H1 (cell line): ENCODE data around the gene DMRT1. TPM values are rescaled to one million over a fixed set of nuclear protein-coding genes. Genes with fewer than 3 reads are reported as not detected.

Experiments
- CTCF ChIA-PET: fragments of 300-600 bp; sonication (Branson Sonifier 250); formaldehyde crosslinking; loops from one replicate; lab custom pipeline; 2021; ENCODE audit not compliant: partially characterized antibody; lab: Charles Lee
- POLR2A ChIA-PET: fragments of 300-600 bp; sonication (Branson Sonifier 250); formaldehyde crosslinking; loops from one replicate; lab custom pipeline; 2021; ENCODE audit warnings: inconsistent platforms; ENCODE audit not compliant: partially characterized antibody; lab: Charles Lee
- DNase-seq, 2 experiments: peaks; one replicate each; pipeline versions ENCODE4 v3.0.0 to v3.0.0-alpha.2; 2010 to 2022; ENCODE audit warnings: low spot score in 2 of 2, low read depth in 1 of 2, mixed read lengths in 1 of 2
- FAIRE-seq: peaks from 2 replicates; lab custom pipeline; 2011; peaks lifted over from hg19 to GRCh38; lab: Jason Lieb, UNC
- H2AFZ ChIP-seq: 2 replicates; pipeline ENCODE4 v1.8.1; 2012; ENCODE audit warnings: low read length, inconsistent platforms
- H2AK5ac ChIP-seq: 2 replicates; pipeline ENCODE4 v1.6.1; 2013; ENCODE audit warnings: low read depth, low read length
- H2BK120ac ChIP-seq: replicated peaks from 2 replicates; pipeline ENCODE3; 2013; ENCODE audit warnings: low read depth, low read length, inconsistent platforms
- H2BK12ac ChIP-seq: 2 replicates; pipeline ENCODE4 v1.6.1; 2013; ENCODE audit warnings: low read depth, low read length
- H2BK15ac ChIP-seq: 2 replicates; pipeline ENCODE4 v1.6.1; 2013; ENCODE audit warnings: low read length
- H2BK20ac ChIP-seq: 2 replicates; pipeline ENCODE4 v1.6.1; 2013; ENCODE audit warnings: low read length
- H2BK5ac ChIP-seq: 2 replicates; pipeline ENCODE4 v1.6.1; 2013; ENCODE audit warnings: low read depth, low read length
- H3K14ac ChIP-seq: 2 replicates; pipeline ENCODE4 v1.6.1; 2013; ENCODE audit warnings: inconsistent platforms; ENCODE audit not compliant: insufficient read length
- H3K18ac ChIP-seq: 2 replicates; pipeline ENCODE4 v1.6.1; 2013; ENCODE audit warnings: low read length; ENCODE audit errors: extremely low read depth
- H3K23ac ChIP-seq: 2 replicates; pipeline ENCODE4 v1.6.1; 2013; ENCODE audit warnings: inconsistent platforms; ENCODE audit not compliant: insufficient read length
- H3K23me2 ChIP-seq: 2 replicates; pipeline ENCODE4 v1.6.1; 2013; ENCODE audit warnings: low read depth, low read length
- H3K27ac ChIP-seq: 2 replicates; pipeline ENCODE4 v1.6.1; 2011; ENCODE audit warnings: low read depth, low read length, inconsistent platforms
- H3K27me3 ChIP-seq, 4 experiments: replicated peaks in 1 of 4; 1 replicate in 1 of 4; 2 replicates in 3 of 4; pipeline versions ENCODE4 v1.6.1 to v1.8.1; 2011 to 2013; ENCODE audit warnings: low read length in 3 of 4, mild to moderate bottlenecking in 3 of 4, inconsistent platforms in 2 of 4, mixed read lengths in 2 of 4, moderate library complexity in 1 of 4; ENCODE audit not compliant: control insufficient read depth in 3 of 4, insufficient read depth in 3 of 4; ENCODE audit errors: extremely low read depth in 1 of 4
- H3K36me3 ChIP-seq, 4 experiments: 2 replicates each; pipeline versions ENCODE4 v1.6.1 to v1.8.1; 2011 to 2013; ENCODE audit warnings: mild to moderate bottlenecking in 4 of 4, low read length in 3 of 4, moderate library complexity in 2 of 4, control low read depth in 1 of 4, inconsistent platforms in 1 of 4; ENCODE audit not compliant: insufficient read depth in 4 of 4, control insufficient read depth in 2 of 4
- H3K4ac ChIP-seq: replicated peaks from 2 replicates; pipeline ENCODE3; 2013; ENCODE audit warnings: low read length, low read depth, mixed read lengths, inconsistent platforms; ENCODE audit not compliant: insufficient read length
- H3K4me1 ChIP-seq, 4 experiments: replicated peaks in 1 of 4; 1 replicate in 1 of 4; 2 replicates in 3 of 4; pipeline versions ENCODE4 v1.6.1 to v1.8.1; 2011 to 2013; ENCODE audit warnings: low read length in 3 of 4, inconsistent platforms in 2 of 4, mixed read lengths in 1 of 4; ENCODE audit not compliant: insufficient read depth in 4 of 4, control insufficient read depth in 3 of 4
- H3K4me2 ChIP-seq, 2 experiments: 2 replicates each; pipeline versions ENCODE4 v1.6.1 to v1.8.1; 2011 to 2013; ENCODE audit warnings: low read depth in 2 of 2, low read length in 2 of 2, control low read depth in 1 of 2, inconsistent platforms in 1 of 2, mild to moderate bottlenecking in 1 of 2; ENCODE audit not compliant: insufficient read depth in 1 of 2
- H3K4me3 ChIP-seq, 4 experiments: fragments of 200-600, 300-600 bp in 1 of 4; sonication (generic), shearing (Covaris generic), sonication (Bioruptor Twin) in 1 of 4; 2 replicates each; pipeline versions ENCODE4 v1.5.1 to v1.8.1; 2011 to 2016; ENCODE audit warnings: low read length in 4 of 4, low read depth in 3 of 4, control low read depth in 2 of 4, inconsistent platforms in 2 of 4, mild to moderate bottlenecking in 2 of 4, mixed read lengths in 1 of 4, moderate library complexity in 1 of 4; ENCODE audit not compliant: insufficient read depth in 2 of 4; ENCODE audit errors: extremely low read depth in 1 of 4
- H3K56ac ChIP-seq: replicated peaks from 2 replicates; pipeline ENCODE3; 2013; ENCODE audit warnings: low read depth, mild to moderate bottlenecking, mixed read lengths, low read length, inconsistent platforms; ENCODE audit not compliant: insufficient read length
- H3K79me1 ChIP-seq: 2 replicates; pipeline ENCODE4 v1.6.1; 2013; ENCODE audit warnings: low read depth, low read length, control low read depth
- H3K79me2 ChIP-seq, 2 experiments: 2 replicates each; pipeline versions ENCODE4 v1.6.1 to v1.8.1; 2012 to 2013; ENCODE audit warnings: low read length in 2 of 2, mild to moderate bottlenecking in 2 of 2, inconsistent platforms in 1 of 2; ENCODE audit not compliant: insufficient read depth in 2 of 2, control insufficient read depth in 1 of 2
- H3K9ac ChIP-seq, 4 experiments: replicated peaks in 1 of 4; 1 replicate in 1 of 4; 2 replicates in 3 of 4; pipeline versions ENCODE4 v1.6.1 to v1.8.1; 2011 to 2013; ENCODE audit warnings: low read depth in 3 of 4, low read length in 3 of 4, control low read depth in 2 of 4, mild to moderate bottlenecking in 2 of 4, moderate library complexity in 2 of 4, inconsistent platforms in 1 of 4; ENCODE audit errors: extremely low read depth in 1 of 4
- H3K9me3 ChIP-seq, 2 experiments: 2 replicates each; pipeline versions ENCODE4 v1.6.1 to v1.8.1; 2012 to 2013; ENCODE audit warnings: mild to moderate bottlenecking in 2 of 2, moderate library complexity in 2 of 2, control low read depth in 1 of 2, inconsistent platforms in 1 of 2, low read depth in 1 of 2, low read length in 1 of 2, mixed read lengths in 1 of 2; ENCODE audit not compliant: insufficient read depth in 2 of 2
- H4K20me1 ChIP-seq, 2 experiments: replicated peaks in 1 of 2; 2 replicates each; pipeline versions ENCODE3 to v1.8.1; 2011 to 2013; ENCODE audit warnings: inconsistent platforms in 2 of 2, low read length in 2 of 2, mild to moderate bottlenecking in 1 of 2; ENCODE audit not compliant: insufficient read depth in 2 of 2, control insufficient read depth in 1 of 2
- H4K5ac ChIP-seq: 2 replicates; pipeline ENCODE4 v1.6.1; 2013; ENCODE audit warnings: low read length, low read depth, mixed read lengths, inconsistent platforms; ENCODE audit not compliant: insufficient read length
- H4K8ac ChIP-seq: 2 replicates; pipeline ENCODE4 v1.8.0; 2013; ENCODE audit warnings: mild to moderate bottlenecking, moderate library complexity, low read length, inconsistent platforms; ENCODE audit not compliant: insufficient read depth; ENCODE audit errors: extremely low read depth
- H4K91ac ChIP-seq: replicated peaks from 2 replicates; pipeline ENCODE3; 2013; ENCODE audit warnings: low read length, mixed read lengths, inconsistent platforms; ENCODE audit not compliant: insufficient read length
- CREB1 ChIP-seq: IDR thresholded peaks from 2 replicates; pipeline ENCODE4 v1.6.1; 2012; ENCODE audit warnings: inconsistent platforms
- EZH2 ChIP-seq: fragments of 200-600 bp; sonication (generic); IDR thresholded peaks from 2 replicates; pipeline ENCODE4 v1.7.1; 2012; ENCODE audit warnings: low read depth, mild to moderate bottlenecking, moderate library complexity, low read length, inconsistent platforms; ENCODE audit not compliant: severe bottlenecking
- GTF2F1 ChIP-seq: IDR thresholded peaks from 2 replicates; pipeline ENCODE4 v1.6.1; 2012; ENCODE audit warnings: low read depth, low read length, improper control_type of control experiment, borderline replicate concordance
- KDM5A ChIP-seq: fragments of 200-600 bp; IDR thresholded peaks from 2 replicates; pipeline ENCODE4 v1.7.1; 2012; ENCODE audit warnings: mild to moderate bottlenecking, low read length, inconsistent platforms, mixed read lengths
- SAP30 ChIP-seq: fragments of 300-600 bp; sonication (generic); IDR thresholded peaks from 2 replicates; pipeline ENCODE4 v1.7.1; 2012; ENCODE audit warnings: low read length, moderate library complexity, mild to moderate bottlenecking, inconsistent platforms; ENCODE audit not compliant: insufficient read depth, insufficient replicate concordance
- WGBS, 2 experiments: shearing (Covaris generic) in 1 of 2; methylation state at CpG; one replicate each; pipeline versions ENCODE4 v1.1.6 to v1.1.7; 2013 to 2015; ENCODE audit warnings: low lambda C conversion rate in 2 of 2, mixed read lengths in 2 of 2, inconsistent platforms in 1 of 2, low coverage in 1 of 2, missing lambda C conversion rate in 1 of 2; ENCODE audit not compliant: insufficient replicate concordance in 2 of 2, insufficient coverage in 1 of 2, insufficient read length in 1 of 2; ENCODE audit errors: extremely low coverage in 1 of 2, missing lambda C conversion rate in 1 of 2; 5-methylcytosine and 5-hydroxymethylcytosine counted together
- polyA plus RNA-seq, 7 experiments: library from polyadenylated mRNA; depleted of rRNA in 3 of 7; stranded (reverse) in 5 of 7; unstranded in 2 of 7; fragments of >200 nt in 5 of 7; fragments of 200-250 nt in 2 of 7; gene quantifications; 1 replicate in 5 of 7; 2 replicates in 1 of 7; 4 replicates in 1 of 7; pipeline versions ENCODE4 v1.2.1 to v1.2.3, GENCODE V29; 2011 to 2013; ENCODE audit warnings: missing spikeins in 2 of 7, mixed read lengths in 2 of 7
- total RNA-seq: library from RNA; stranded (reverse); fragmentation: NEBNext Ultra II Directional; extraction: Animal tissue kit (Norgen Biotek cat#: 25700); gene quantifications from 2 replicates; pipeline ENCODE4 v1.2.1, GENCODE V29; 2021
- TF ChIP-seq, protein P1 (sequence below): IDR thresholded peaks from 2 replicates; pipeline ENCODE4 v1.6.1; 2011; ENCODE audit warnings: low read depth, mild to moderate bottlenecking, low read length; ENCODE audit not compliant: insufficient read depth

DMRT1 gene
- total and polyA plus RNA-seq, 2 of the 8 experiments (the other 6 are each of a cell fraction or from before 2014, with no cell fraction given), result 0.15 TPM; not detected in 1

DNA sequence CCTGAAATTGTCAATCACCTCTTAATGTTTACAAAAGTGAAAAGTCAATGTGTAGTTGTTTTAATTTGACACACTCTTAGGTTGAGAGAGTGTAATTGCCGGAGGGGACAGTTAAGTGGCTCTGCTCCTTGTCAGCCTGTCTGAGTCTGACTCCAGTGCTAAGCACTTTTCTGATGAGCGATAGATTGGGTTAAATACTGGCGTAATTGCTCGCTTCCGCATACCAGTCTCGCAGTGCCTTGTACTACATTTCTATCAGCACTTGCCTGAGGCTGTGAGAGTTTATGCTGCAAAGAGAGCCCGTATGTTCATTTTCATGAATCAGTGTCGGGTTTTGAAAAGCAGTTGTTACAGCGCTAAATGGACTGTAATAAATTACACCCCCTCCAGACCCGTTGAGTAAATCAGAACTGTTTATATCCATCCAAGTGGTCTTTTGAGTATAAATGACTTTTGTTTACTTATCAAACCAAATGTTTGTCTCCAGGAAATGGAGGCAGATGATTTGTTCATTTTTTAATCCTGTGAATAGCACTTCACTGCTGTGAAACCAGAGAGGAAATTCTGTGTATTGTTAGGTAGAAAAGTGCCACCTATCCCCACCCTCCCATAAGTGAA lies 94.0 kb downstream of the DMRT1 start:
- no peak for DNase-seq
- H2BK120ac ChIP-seq, result no peak overlapping the region
- no peak overlapping the region for H3K9ac ChIP-seq
- no peaks in the 10 kb centered on the region for H3K79me2 ChIP-seq
- no peak overlapping the region for H2BK5ac ChIP-seq
- no peak overlapping the region for H2AFZ ChIP-seq
- H3K14ac ChIP-seq, result no peak overlapping the region
- H3K23ac ChIP-seq, result no peak overlapping the region
- H4K8ac ChIP-seq, result no peak overlapping the region
- no peaks in the 10 kb centered on the region for H4K20me1 ChIP-seq
- H3K23me2 ChIP-seq, result no peaks in the 10 kb centered on the region
- no peak overlapping the region for H2AK5ac ChIP-seq
- no peak overlapping the region for H4K5ac ChIP-seq
- no peak overlapping the region for H2BK20ac ChIP-seq
- H3K27ac ChIP-seq, result no peak overlapping the region
- no peak overlapping the region for H3K4me3 ChIP-seq
- ChIA-PET CTCF (interaction anchor here (0.8 to 1.7 kb wide), 3 partner anchors 8 to 15 kb away, joined by 3 to 4 read pairs (median 3); no protein-coding TSS in a partner anchor), POLR2A (no interaction called here)
- TF ChIP-seq GTF2F1 (no peak), KDM5A (no peak), EZH2 (no peak), SAP30 (no peak), CREB1 (no peak)
- TF ChIP-seq, protein P1, sequence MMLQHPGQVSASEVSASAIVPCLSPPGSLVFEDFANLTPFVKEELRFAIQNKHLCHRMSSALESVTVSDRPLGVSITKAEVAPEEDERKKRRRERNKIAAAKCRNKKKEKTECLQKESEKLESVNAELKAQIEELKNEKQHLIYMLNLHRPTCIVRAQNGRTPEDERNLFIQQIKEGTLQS, result no peak
- H3K4me1 ChIP-seq, result no peaks in the 10 kb centered on the region
- H3K27me3 ChIP-seq, result no peaks in the 10 kb centered on the region
- H4K91ac ChIP-seq, result no peak overlapping the region
- no peak overlapping the region for H3K56ac ChIP-seq
- FAIRE-seq, result no peak
- no peak overlapping the region for H3K4ac ChIP-seq
- no peak overlapping the region for H3K18ac ChIP-seq
- no peaks in the 10 kb centered on the region for H3K79me1 ChIP-seq
- H3K4me2 ChIP-seq, result no peak overlapping the region
- H2BK12ac ChIP-seq, result no peak overlapping the region
- H3K9me3 ChIP-seq, result no peaks in the 10 kb centered on the region; a peak in 2 of 4 replicates
- H2BK15ac ChIP-seq, result no peak overlapping the region
- H3K36me3 ChIP-seq, result no peaks in the 10 kb centered on the region
- WGBS, 2 experiments, result 88% methylated on average over 10 of the region's 10 CpGs; no CpG with 5 or more reads in 1 of the 2 experiments
